PC-9 (cell line): ENCODE results near the gene IBA57. TPM values are rescaled to one million over a fixed set of nuclear protein-coding genes. Genes with fewer than 3 reads are reported as not detected.

Source experiments
- BruUV-seq: library from RNA; stranded (reverse); fragments of 400-500 nt; replicated peaks from 2 replicates; lab custom pipeline; 2021; lab: Mats Ljungman, UMichigan
- CTCF ChIA-PET: fragments of 300-600 bp; sonication (Branson Sonifier 250); formaldehyde crosslinking; loops from one replicate; lab custom pipeline; 2022; ENCODE audit warnings: antibody characterized with exemption; lab: Charles Lee
- POLR2A ChIA-PET: fragments of 300-600 bp; sonication (Branson Sonifier 250); formaldehyde crosslinking; loops from one replicate; lab custom pipeline; 2022; ENCODE audit warnings: antibody characterized with exemption; ENCODE audit not compliant: unreplicated experiment; lab: Charles Lee
- DNase-seq, 2 experiments: peaks; one replicate each; pipeline versions ENCODE4 v3.0.0 to v3.0.0-alpha.2; 2015 to 2022; ENCODE audit warnings: mixed read lengths in 1 of 2
- H2AFZ ChIP-seq: fragments of 200-600 bp; sonication (generic); 2 replicates; pipeline ENCODE4 v1.8.1; 2017; ENCODE audit warnings: antibody characterized with exemption
- H3F3A ChIP-seq: fragments of 200-600 bp; sonication (generic); 2 replicates; pipeline ENCODE4 v1.8.1; 2017; ENCODE audit warnings: antibody characterized with exemption, mild to moderate bottlenecking, low read depth; ENCODE audit not compliant: insufficient read depth
- H3K27ac ChIP-seq: fragments of 200-600 bp; sonication (generic); 2 replicates; pipeline ENCODE4 v1.6.1; 2016; ENCODE audit warnings: mixed run types
- H3K27me3 ChIP-seq: fragments of 200-600 bp; sonication (generic); 2 replicates; pipeline ENCODE4 v1.6.1; 2016; ENCODE audit warnings: low read depth, mixed run types; ENCODE audit not compliant: insufficient read depth
- H3K36me3 ChIP-seq: fragments of 200-600 bp; sonication (generic); 2 replicates; pipeline ENCODE4 v1.6.1; 2016; ENCODE audit warnings: low read depth, mixed run types
- H3K4me1 ChIP-seq: fragments of 200-600 bp; sonication (generic); replicated peaks from 2 replicates; pipeline ENCODE4 v1.6.1; 2016; ENCODE audit warnings: mixed run types; ENCODE audit not compliant: insufficient read depth
- H3K4me2 ChIP-seq: fragments of 200-600 bp; sonication (generic); 2 replicates; pipeline ENCODE4 v1.6.1; 2017; ENCODE audit warnings: mixed run types
- H3K4me3 ChIP-seq: fragments of 200-600 bp; sonication (generic); 2 replicates; pipeline ENCODE4 v1.6.1; 2016; ENCODE audit warnings: mixed run types
- H3K79me2 ChIP-seq: fragments of 200-600 bp; sonication (generic); 2 replicates; pipeline ENCODE4 v1.6.1; 2017; ENCODE audit warnings: low read depth, mixed run types
- H3K9me2 ChIP-seq: fragments of 200-600 bp; sonication (generic); 2 replicates; pipeline ENCODE4 v1.8.1; 2017; ENCODE audit warnings: mild to moderate bottlenecking; ENCODE audit not compliant: insufficient read depth
- H3K9me3 ChIP-seq: fragments of 200-600 bp; sonication (generic); 2 replicates; pipeline ENCODE4 v1.8.1; 2016; ENCODE audit warnings: low read depth; ENCODE audit not compliant: insufficient read depth
- H4K20me1 ChIP-seq: fragments of 200-600 bp; sonication (generic); 2 replicates; pipeline ENCODE4 v1.8.1; 2017; ENCODE audit not compliant: insufficient read depth
- EZH2 ChIP-seq: fragments of 200-600 bp; sonication (generic); IDR thresholded peaks from 2 replicates; pipeline ENCODE4 v1.8.0; 2017; ENCODE audit warnings: antibody characterized with exemption, low read depth
- intact Hi-C: fragments of 100-400 bp; cut with micrococcal nuclease; formaldehyde crosslinking; loops from one replicate; pipeline ENCODE4 v1.10.0; 2022; ENCODE audit not compliant: unreplicated experiment
- total RNA-seq: library from RNA; stranded (reverse); gene quantifications from 2 replicates; pipeline ENCODE4 v1.2.3, GENCODE V29; 2021
- TF ChIP-seq, protein P1 (sequence below): fragments of 200-600 bp; sonication (generic); conservative IDR thresholded peaks from 2 replicates; pipeline ENCODE4 v1.6.1; 2017; ENCODE audit warnings: mixed run types, antibody characterized with exemption, mild to moderate bottlenecking, moderate library complexity

Gene IBA57
- total RNA-seq, 1 experiment from 2014 or later = 7.8 TPM

DNA sequence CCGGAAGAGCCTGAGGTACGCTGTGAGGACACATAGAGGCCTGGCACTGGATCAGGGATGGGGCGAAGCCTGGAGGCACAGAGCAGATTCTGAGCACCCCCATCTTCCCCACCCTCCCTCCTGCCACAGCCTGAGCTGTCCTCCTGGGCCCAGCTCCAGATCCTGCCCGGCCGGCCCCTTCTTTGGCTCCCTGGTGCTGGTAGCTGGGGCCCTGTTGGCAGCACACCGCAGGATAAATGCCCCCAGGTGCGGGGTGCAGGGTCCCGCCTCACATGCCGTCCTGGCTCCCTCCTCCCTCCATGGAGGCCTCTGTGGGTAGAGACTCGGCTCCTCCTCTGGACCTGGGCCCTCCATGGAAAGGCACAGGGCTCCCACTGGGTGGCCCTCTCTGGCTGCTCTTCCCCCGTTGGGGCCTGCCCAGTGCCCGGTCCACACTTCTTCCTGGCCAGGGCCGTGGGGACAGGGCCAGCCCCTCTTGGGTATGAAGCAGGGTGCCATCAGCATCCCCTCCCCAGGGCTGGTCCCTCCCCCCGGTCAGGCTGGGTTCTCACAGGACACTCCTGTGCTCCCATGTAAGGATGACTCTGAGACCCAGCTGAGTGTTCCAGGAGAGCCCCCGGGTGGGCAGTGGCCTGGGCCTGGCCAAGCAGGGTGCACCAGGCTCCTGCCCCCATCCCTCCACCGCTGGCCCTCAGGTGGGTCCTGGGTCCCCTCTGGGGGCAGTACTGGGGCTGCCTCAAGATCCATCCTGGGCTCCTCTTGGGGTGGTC is 41.2 kb downstream of the IBA57 start:
- no peaks in the 10 kb centered on the region for H3K36me3 ChIP-seq
- ChIA-PET POLR2A (no interaction called here), CTCF (no interaction called here)
- TF ChIP-seq EZH2 = no peak
- TF ChIP-seq, protein P1, sequence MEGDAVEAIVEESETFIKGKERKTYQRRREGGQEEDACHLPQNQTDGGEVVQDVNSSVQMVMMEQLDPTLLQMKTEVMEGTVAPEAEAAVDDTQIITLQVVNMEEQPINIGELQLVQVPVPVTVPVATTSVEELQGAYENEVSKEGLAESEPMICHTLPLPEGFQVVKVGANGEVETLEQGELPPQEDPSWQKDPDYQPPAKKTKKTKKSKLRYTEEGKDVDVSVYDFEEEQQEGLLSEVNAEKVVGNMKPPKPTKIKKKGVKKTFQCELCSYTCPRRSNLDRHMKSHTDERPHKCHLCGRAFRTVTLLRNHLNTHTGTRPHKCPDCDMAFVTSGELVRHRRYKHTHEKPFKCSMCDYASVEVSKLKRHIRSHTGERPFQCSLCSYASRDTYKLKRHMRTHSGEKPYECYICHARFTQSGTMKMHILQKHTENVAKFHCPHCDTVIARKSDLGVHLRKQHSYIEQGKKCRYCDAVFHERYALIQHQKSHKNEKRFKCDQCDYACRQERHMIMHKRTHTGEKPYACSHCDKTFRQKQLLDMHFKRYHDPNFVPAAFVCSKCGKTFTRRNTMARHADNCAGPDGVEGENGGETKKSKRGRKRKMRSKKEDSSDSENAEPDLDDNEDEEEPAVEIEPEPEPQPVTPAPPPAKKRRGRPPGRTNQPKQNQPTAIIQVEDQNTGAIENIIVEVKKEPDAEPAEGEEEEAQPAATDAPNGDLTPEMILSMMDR = no peak
- no peaks in the 10 kb centered on the region for H3K79me2 ChIP-seq
- no peak for DNase-seq
- H3K27me3 ChIP-seq = no peaks in the 10 kb centered on the region
- peaks cover 9% of the 10 kb centered on the region for H3K4me1 ChIP-seq
- H3K9me2 ChIP-seq = no peaks in the 10 kb centered on the region
- no peak overlapping the region for H3K27ac ChIP-seq
- intact Hi-C loops = no loop called here
- no TSS peak for BruUV-seq
- no peak overlapping the region for H2AFZ ChIP-seq
- H3K4me3 ChIP-seq = no peak overlapping the region
- H3K9me3 ChIP-seq = no peaks in the 10 kb centered on the region
- H3F3A ChIP-seq = peaks cover 10% of the 10 kb centered on the region
- no peaks in the 10 kb centered on the region for H4K20me1 ChIP-seq
- H3K4me2 ChIP-seq = no peak overlapping the region

DNA sequence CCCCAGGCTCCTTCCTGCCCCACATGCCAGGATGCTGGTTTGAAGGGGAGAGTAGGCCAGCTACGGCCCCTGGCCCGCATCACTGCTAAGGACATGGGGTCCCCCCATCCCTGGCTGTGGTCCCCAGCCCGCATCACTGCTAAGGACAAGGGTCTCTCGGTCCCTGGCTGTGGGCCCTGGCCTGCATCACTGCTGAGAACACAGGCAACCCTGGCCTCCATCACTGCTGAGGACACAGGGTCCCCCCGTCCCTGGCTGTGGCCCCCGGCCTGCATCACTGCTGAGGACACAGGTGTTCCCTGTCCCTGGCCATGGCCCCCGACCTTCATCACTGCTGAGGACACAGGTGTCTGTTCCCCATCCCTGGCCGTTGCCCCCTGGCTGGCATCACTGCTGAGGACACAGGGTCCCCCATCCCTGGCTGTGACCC is 41.8 kb downstream of the IBA57 start:
- Histone ChIP-seq H2AFZ (no peak overlapping the region), H3K79me2 (no peaks in the 10 kb centered on the region), H3F3A (peaks cover 10% of the 10 kb centered on the region), H4K20me1 (no peaks in the 10 kb centered on the region), H3K9me3 (no peaks in the 10 kb centered on the region), H3K4me2 (no peak overlapping the region), H3K27me3 (no peaks in the 10 kb centered on the region), H3K9me2 (no peaks in the 10 kb centered on the region), H3K36me3 (no peaks in the 10 kb centered on the region), H3K4me3 (no peak overlapping the region), H3K27ac (no peak overlapping the region), H3K4me1 (peaks cover 9% of the 10 kb centered on the region)
- BruUV-seq = no TSS peak
- intact Hi-C loops = no loop called here
- no peak for TF ChIP-seq EZH2
- TF ChIP-seq, protein P1 = no peak
- DNase-seq = no peak
- ChIA-PET POLR2A (no interaction called here), CTCF (no interaction called here)

DNA sequence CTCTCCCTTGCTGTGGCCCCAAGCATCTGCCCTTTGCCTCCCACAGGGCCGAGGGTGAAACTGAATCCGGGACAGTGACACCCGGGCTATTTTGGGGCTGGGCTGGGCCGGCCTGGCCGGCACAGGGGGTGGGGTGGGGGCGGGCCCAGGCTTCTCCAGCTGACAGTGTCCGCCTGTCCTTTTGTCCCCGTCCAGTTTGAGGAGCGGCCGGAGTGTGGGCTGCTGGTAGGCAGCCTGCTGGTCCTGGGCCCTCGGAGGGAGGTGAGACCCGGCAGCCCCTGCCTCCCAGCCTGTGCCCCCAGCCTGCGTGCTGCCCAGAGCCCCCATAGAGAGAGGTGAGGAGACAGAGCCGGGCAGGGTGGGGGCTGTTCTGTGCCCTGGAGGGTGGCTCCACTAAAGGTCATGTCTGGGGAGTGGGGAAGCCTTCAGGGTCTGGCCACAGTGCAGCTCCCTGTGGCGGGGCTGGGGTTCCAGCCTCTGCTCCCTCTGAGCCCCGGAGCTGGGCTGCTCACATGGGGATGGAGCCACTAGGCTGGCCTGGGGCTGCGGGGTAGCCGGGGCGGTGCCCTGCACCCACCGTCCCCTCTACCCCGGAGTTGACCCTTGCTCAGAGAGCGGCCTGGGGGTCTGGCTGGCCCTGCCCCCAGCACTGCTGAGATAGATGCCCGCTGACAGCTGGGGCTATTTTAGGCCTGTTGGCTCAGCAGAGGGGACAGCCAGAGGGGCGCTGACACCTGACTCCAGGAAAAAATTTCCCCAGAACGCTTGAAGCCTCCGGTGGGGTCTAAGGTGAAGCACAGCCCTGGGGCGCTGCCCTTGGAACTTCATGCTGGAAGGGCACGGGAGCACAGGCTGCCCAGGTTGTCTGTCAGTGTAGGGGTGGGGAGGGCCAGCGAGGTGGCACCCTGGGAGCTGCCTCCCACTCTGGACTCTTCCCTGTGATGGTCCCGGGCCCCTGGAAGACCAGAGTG is 42.5 kb downstream of the IBA57 start, which contains the start of gene OBSCN:
Gene OBSCN (plus strand): TSS at position 194 of the 971 bp plus-strand sequence. CDS start 3,740 bp downstream, outside the sequence.
- H4K20me1 ChIP-seq = no peaks in the 10 kb centered on the region
- ChIA-PET CTCF (no interaction called here), POLR2A (no interaction called here)
- no peak for DNase-seq
- no peak within 1 kb of the TSS for H3K27ac ChIP-seq
- no peaks in the 10 kb centered on the region for H3K79me2 ChIP-seq
- no peak within 1 kb of the TSS for H3K4me2 ChIP-seq
- TF ChIP-seq EZH2 = no peak
- TF ChIP-seq, protein P1 = no peak
- intact Hi-C loops = no loop called here
- no peak within 1 kb of the TSS for H2AFZ ChIP-seq
- H3K9me2 ChIP-seq = no peaks in the 10 kb centered on the region
- BruUV-seq = no TSS peak
- H3K27me3 ChIP-seq = no peaks in the 10 kb centered on the region
- H3K36me3 ChIP-seq = no peaks in the 10 kb centered on the region
- H3F3A ChIP-seq = peaks cover 10% of the 10 kb centered on the region
- H3K4me3 ChIP-seq = no peak within 1 kb of the TSS
- H3K9me3 ChIP-seq = no peaks in the 10 kb centered on the region
- H3K4me1 ChIP-seq = peaks cover 9% of the 10 kb centered on the region
